IPS-18a (cell line): ENCODE results near the gene ACER3.
"Not testable (repeated sequence)": the region's sequence is repeated elsewhere in the genome, so short reads cannot be mapped to it uniquely, and the experiment has no call there.

Experiments
- H3K27ac ChIP-seq: one replicate; pipeline ENCODE4 v1.5.1; 2013; ENCODE audit warnings: low read length
- H3K27me3 ChIP-seq: one replicate; pipeline ENCODE4 v1.6.1; 2013; ENCODE audit warnings: mild to moderate bottlenecking, low read length; ENCODE audit not compliant: control insufficient read depth, insufficient read depth
- H3K36me3 ChIP-seq: one replicate; pipeline ENCODE4 v1.6.1; 2013; ENCODE audit warnings: low read depth, low read length; ENCODE audit not compliant: control insufficient read depth
- H3K4me1 ChIP-seq: one replicate; pipeline ENCODE4 v1.6.1; 2013; ENCODE audit warnings: low read depth, low read length; ENCODE audit not compliant: control insufficient read depth
- H3K4me3 ChIP-seq: one replicate; pipeline ENCODE4 v1.5.1; 2013; ENCODE audit warnings: low read length
- H3K9ac ChIP-seq: one replicate; pipeline ENCODE4 v1.6.1; 2013; ENCODE audit warnings: mild to moderate bottlenecking, low read length, moderate library complexity
- H3K9me3 ChIP-seq: one replicate; pipeline ENCODE4 v1.6.1; 2013; ENCODE audit warnings: low read depth, low read length; ENCODE audit not compliant: control insufficient read depth

ACER3 gene

DNA sequence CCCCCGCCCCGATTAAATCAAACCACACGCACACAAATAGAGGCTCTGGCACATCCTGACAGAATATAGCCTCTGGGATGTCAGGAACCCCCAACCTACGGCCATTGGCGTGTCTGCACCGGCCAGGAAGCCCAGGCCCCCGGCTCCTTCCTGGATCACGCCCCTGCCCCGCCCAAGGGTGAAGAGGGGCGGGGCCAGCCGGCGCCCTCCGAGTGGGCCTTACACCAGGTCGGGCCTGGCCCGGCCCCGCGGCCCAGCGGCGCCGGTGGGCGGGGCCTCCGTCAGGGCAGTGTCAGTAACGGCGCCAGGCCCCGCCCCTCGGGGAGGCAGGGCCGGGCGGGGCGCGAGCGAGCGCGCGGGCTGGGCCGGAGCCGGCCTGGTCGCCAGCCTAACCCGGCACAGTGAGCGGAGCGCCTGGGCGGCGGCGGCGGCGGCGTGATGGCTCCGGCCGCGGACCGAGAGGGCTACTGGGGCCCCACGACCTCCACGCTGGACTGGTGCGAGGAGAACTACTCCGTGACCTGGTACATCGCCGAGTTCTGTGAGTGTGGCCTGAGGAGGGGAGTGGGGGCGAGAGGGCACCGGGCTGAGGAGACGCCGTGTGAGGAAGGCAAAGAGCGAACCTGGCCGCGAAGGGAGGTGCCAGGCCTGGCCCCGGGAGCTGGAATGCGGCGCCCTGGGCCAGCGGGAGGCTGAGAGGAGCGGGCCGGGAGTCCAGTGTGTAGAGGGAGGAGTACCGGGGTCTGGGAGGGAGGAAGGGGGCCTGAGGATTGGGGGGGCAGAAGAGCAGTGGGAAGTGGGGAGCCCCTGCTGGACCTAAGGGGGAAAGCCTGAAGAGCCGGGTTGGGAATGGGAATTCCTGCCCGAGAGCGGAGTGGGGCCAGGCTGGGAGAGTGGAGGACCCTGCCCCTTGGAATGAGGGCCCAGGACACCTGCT, at the start of gene ACER3:
Gene ACER3, plus strand, starts transcription at position 380 of the 937 bp plus-strand sequence. Its CDS starts 59 bp downstream, at position 439.
- H3K36me3 ChIP-seq: no peaks in the 10 kb centered on the region
- H3K9ac ChIP-seq: peak within 1 kb of the TSS; percentile 79
- H3K4me3 ChIP-seq: peak within 1 kb of the TSS; percentile 88
- H3K27ac ChIP-seq: no peak within 1 kb of the TSS
- H3K27me3 ChIP-seq: peaks cover 7% of the 10 kb centered on the region
- H3K4me1 ChIP-seq: peaks cover 13% of the 10 kb centered on the region
- H3K9me3 ChIP-seq: no peaks in the 10 kb centered on the region

DNA sequence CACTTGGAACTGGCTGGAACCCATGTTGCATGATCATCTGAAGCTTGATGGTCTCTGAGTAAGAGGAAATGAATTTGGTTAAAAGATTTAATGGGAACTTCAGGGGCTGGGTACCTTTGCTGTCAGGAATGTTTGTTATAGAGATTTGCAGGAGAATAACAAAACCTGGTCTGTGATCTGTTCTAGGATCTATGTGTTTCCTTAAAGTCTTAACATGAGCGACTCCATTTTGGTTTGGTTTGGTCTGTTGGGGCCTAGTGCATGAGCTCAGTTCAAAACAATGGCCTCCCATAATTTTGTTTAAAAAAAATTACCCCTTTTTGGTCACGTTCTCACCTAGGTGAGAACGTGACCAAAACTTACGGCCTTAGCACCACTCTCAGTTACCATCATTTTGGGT, 49.5 kb upstream of the ACER3 start:
- H3K27ac ChIP-seq: no peak overlapping the region

DNA sequence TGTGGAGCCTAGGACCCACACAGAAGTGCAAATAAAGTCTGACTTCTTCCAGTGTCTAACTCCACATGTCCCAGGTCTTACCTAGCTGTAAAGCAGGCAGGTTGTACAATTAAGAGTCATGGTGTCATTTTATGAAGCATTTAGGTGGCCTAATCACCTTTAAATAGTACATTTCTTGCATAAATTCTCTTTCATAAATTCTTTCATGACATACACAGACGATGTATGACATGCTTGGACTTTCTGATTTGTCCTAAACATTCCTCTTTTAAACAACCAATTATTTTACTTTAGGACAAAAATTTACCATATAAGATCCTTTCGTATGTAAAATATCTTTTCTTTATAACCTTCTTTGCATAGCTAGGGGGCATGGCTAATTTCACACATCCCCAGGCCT, 46.3 kb upstream of the ACER3 start:
- Histone ChIP-seq H3K4me3 (no peak overlapping the region), H3K9ac (no peak overlapping the region), H3K36me3 (no peaks in the 10 kb centered on the region), H3K9me3 (peaks cover 26% of the 10 kb centered on the region), H3K27ac (no peak overlapping the region), H3K4me1 (no peaks in the 10 kb centered on the region), H3K27me3 (no peaks in the 10 kb centered on the region)

More for the DNA sequence above, 49.5 kb upstream of the ACER3 start:
- peaks cover 19% of the 10 kb centered on the region for H3K9me3 ChIP-seq
- H3K27me3 ChIP-seq: no peaks in the 10 kb centered on the region
- no peak overlapping the region for H3K9ac ChIP-seq
- H3K4me3 ChIP-seq: no peak overlapping the region
- H3K4me1 ChIP-seq: peaks cover 9% of the 10 kb centered on the region
- H3K36me3 ChIP-seq: no peaks in the 10 kb centered on the region

DNA sequence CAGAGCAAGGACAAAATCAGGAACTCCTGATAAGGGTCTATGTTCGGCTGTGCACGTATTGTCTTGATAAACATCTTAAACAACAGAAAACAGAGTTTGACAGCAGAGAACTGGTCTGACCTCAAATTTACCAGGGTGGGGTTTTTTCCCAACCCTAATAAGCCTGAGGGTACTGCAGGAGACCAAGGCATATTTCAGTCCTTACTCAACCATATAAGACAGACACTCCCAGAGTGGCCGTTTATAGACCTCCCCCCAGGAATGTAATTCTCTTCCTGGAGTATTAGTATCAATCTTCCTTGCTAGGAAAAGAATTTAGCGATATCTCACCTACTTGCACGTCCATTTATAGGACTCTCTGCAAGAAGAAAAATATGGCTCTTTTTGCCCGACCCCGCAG, 45.0 kb upstream of the ACER3 start:
- H3K4me3 ChIP-seq, H3K27ac ChIP-seq, H3K4me1 ChIP-seq, H3K27me3 ChIP-seq, H3K36me3 ChIP-seq, H3K9ac ChIP-seq: not testable (repeated sequence)
- peaks cover 26% of the 10 kb centered on the region for H3K9me3 ChIP-seq

DNA sequence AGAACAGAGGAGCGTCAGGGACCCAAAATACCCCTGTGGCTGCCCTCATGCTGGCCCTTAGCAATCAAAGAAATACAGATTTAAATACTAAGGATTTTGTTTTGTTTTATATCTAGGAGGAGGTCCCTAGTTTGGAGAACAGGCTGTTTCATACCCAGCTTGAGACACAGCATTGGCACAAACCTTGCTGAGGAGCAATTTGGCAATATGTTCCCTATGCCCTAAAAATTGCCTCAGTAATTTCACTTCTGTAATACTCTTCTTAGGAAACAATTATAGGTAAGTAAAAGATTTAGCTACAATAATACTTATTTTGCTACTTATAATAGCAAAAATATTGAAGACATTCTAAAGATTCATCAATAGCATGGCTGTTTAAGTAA, 40.5 kb upstream of the ACER3 start:
- H3K4me1 ChIP-seq: no peaks in the 10 kb centered on the region
- no peaks in the 10 kb centered on the region for H3K27me3 ChIP-seq
- H3K9me3 ChIP-seq: peaks cover 15% of the 10 kb centered on the region
- no peak overlapping the region for H3K9ac ChIP-seq
- H3K36me3 ChIP-seq: no peaks in the 10 kb centered on the region
- no peak overlapping the region for H3K4me3 ChIP-seq
- no peak overlapping the region for H3K27ac ChIP-seq

DNA sequence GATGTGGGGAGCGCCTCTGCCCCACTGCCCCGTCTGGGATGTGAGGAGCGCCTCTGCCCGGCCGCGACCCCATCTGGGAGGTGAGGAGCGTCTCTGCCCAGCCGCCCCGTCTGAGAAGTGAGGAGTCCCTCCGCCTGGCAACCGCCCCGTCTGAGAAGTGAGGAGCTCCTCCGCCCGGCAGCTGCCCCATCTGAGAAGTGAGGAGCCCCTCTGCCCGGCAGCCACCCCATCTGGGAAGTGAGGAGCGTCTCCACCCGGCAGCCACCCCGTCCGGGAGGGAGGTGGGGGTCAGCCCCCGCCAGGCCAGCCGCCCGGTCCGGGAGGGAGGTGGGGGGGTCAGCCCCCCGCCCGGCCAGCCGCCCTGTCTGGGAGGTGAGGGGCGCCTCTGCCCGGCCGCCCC, 39.3 kb upstream of the ACER3 start:
- H3K36me3 ChIP-seq, H3K4me3 ChIP-seq, H3K4me1 ChIP-seq, H3K9me3 ChIP-seq, H3K9ac ChIP-seq, H3K27me3 ChIP-seq, H3K27ac ChIP-seq: not testable (repeated sequence)

DNA sequence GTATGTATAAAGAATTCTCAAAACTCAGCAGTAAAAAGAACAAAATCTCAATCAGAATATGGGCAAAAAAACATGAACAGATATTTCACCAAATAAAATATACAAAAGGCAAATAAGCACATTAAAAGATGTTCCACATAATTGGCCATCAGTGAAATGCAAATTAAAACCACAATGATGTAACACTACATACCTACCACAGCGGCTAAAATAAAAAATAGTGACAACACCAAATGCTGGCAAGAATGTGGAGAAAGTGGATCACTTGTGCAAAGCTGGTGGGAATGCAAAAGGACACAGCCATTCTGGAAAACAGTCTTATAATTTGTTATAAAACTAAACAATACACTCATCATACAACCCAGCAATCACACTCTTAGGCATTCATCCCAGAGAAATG, 38.3 kb upstream of the ACER3 start:
- Histone ChIP-seq H3K4me1 (no peaks in the 10 kb centered on the region), H3K4me3 (no peak overlapping the region), H3K27me3 (no peaks in the 10 kb centered on the region), H3K36me3 (no peaks in the 10 kb centered on the region), H3K9me3 (no peaks in the 10 kb centered on the region), H3K9ac (no peak overlapping the region), H3K27ac (no peak overlapping the region)

DNA sequence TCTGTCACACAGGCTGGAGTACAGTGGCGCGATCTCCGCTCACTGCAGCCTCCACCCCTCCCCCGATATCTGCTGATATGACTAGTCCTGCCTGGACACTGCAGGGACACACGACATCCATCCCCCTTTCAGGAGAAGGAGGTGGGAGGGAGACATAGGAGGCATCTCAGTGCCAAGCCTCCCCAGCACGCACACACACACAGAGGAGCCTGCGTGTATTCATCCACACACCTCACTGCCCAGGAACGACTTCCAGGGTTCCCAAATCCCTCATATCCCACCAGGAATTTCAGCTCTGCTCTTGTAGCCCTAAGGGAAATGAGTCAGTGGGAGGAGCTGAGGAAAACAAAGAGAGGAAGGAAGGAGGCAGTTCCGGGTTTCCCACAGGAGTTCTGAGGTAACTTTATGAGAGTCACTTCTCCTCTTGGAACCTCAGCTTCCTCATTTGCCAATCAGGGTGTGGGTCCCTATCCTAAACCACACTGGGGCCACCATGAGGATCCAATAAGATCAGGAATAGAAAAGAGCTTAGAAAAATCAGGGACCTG, 37.2 kb upstream of the ACER3 start:
- H3K27me3 ChIP-seq: no peaks in the 10 kb centered on the region
- H3K36me3 ChIP-seq: no peaks in the 10 kb centered on the region
- no peaks in the 10 kb centered on the region for H3K4me1 ChIP-seq
- H3K9me3 ChIP-seq: no peaks in the 10 kb centered on the region
- H3K27ac ChIP-seq: no peak overlapping the region
- no peak overlapping the region for H3K4me3 ChIP-seq
- H3K9ac ChIP-seq: no peak overlapping the region

DNA sequence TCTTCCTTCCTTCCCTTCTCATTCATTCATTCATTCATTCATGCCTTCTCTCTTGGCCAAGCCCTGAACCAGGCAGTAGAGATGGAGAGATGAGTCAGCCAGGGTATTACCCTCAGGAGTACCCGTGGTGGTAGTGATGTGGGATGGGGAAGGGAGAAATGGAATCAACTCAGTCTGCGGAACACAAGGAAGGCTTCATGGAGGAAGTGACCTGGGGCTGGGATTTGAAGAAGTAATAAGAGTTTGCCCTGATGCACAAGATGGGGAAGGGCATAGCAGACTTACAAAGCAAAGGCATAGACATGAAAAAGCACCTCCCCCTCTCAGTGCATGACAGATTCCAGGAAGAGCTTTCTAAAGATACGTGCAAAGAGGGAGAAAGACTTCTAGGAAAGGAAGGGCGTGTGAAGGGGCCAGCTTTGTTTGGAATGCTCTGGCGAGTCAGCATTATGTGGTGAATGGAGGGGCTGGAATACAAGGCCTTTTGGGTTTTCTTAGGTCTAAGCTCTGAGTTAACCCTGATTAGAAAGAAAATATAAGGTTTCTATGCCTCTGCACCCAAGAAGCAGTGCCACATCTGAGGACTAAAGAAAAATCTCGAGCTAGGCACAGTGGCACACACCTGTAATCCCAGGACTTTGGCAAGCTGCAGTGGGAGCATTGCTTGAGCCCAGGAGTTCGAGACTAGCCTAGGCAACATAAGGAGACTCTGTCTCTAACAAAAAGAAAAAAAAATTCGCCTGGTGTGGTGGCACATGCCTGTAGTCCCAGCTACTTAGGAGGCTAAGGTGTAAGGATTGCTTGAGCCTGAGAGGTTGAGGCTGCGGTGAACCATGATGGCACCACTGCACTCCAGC, 36.4 kb upstream of the ACER3 start:
- Histone ChIP-seq H3K27me3 (no peaks in the 10 kb centered on the region), H3K9me3 (no peaks in the 10 kb centered on the region), H3K27ac (no peak overlapping the region), H3K9ac (no peak overlapping the region), H3K36me3 (no peaks in the 10 kb centered on the region), H3K4me1 (no peaks in the 10 kb centered on the region), H3K4me3 (no peak overlapping the region)

DNA sequence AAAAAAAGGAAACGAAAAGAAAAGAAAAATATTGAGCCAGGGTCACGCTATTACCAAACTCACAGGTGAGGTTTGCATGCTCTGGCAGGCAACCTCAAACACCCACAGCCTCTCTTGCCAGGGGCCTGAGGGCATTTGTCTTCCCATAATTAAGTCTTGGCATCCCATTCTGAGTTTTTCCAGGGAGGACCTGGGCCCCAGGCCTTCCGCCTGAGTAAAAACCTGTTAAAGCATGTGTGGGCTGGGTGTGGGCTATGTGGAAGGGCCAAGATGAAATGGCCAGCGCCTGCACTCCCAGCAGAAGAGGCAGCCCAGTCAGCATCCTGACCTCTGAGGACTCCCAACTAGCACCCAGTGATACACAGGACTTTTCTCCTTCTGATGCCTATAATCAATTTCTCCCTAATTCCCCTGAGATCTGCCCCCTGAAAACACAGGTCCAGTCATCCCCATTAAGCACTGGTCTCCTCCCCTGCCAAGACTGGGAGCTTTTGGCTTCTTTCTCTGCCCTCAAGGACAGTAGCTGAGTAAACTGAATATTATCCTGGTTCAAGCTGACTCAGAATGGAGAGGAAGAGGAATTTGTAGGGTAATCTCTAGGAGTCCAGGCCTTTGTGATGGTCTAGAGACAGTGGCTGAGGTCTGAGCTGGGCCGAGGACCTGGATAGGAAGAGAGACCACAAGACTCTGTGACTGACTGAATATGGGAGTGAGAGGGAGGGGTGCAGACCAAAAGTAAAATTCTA, 35.6 kb upstream of the ACER3 start:
- H3K9me3 ChIP-seq: no peaks in the 10 kb centered on the region
- no peak overlapping the region for H3K27ac ChIP-seq
- no peak overlapping the region for H3K4me3 ChIP-seq
- H3K9ac ChIP-seq: no peak overlapping the region
- no peaks in the 10 kb centered on the region for H3K4me1 ChIP-seq
- H3K27me3 ChIP-seq: no peaks in the 10 kb centered on the region
- H3K36me3 ChIP-seq: no peaks in the 10 kb centered on the region
